ENCODE results near the gene UBTD1. TPM values are rescaled to one million over a fixed set of nuclear protein-coding genes. Genes with fewer than 3 reads are reported as not detected.
"Not testable (repeated sequence)": the region's sequence is repeated elsewhere in the genome, so short reads cannot be mapped to it uniquely, and the experiment has no call there.

Gene UBTD1
- total RNA-seq, 1 experiment from 2014 or later, result 9.3 TPM

DNA sequence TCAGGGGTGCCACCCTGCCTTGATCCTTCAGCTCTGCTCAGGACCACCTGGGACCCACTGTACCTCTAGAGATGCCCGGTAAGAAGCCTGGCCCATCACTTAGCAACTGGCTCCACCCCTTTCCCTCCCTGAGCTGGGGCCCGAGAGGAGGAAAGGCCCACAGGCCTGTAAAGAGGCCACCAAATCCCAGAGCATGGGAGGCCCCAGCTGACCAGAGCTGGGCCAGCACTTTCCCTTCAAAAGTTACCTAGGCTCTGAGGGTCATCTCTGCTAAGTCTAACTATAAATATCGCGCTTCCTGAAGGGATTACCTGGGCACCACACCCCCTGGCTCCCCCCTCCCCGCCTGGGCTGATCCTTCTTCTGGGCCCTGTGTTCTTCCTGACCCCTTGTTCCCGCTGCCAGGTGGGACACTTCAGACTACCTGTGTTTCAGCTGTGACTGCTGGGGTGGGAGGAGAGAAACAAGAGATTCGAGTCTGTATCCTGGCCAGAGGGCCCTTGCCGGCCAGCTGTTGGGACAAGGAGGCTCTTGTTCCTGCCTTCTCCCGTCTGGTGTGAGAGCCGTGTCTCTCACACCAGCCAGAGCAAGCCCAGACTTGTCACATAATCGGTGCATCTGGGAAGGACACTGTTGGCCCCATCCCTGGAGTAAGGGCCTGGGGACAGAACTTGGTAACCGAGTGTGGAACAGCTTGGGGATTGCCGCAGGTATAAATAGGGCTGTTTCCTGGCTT, 51.0 kb downstream of the UBTD1 start:
- H3K36me3 Mint-ChIP-seq (ENCODE audit: insufficient read depth, unreplicated experiment), result no peaks in the 10 kb centered on the region
- TF ChIP-seq, protein P1, sequence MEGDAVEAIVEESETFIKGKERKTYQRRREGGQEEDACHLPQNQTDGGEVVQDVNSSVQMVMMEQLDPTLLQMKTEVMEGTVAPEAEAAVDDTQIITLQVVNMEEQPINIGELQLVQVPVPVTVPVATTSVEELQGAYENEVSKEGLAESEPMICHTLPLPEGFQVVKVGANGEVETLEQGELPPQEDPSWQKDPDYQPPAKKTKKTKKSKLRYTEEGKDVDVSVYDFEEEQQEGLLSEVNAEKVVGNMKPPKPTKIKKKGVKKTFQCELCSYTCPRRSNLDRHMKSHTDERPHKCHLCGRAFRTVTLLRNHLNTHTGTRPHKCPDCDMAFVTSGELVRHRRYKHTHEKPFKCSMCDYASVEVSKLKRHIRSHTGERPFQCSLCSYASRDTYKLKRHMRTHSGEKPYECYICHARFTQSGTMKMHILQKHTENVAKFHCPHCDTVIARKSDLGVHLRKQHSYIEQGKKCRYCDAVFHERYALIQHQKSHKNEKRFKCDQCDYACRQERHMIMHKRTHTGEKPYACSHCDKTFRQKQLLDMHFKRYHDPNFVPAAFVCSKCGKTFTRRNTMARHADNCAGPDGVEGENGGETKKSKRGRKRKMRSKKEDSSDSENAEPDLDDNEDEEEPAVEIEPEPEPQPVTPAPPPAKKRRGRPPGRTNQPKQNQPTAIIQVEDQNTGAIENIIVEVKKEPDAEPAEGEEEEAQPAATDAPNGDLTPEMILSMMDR (IDR thresholded peaks at IDR 0.05; ENCODE audit: unreplicated experiment), result no peak
- BruUV-seq (replicated peaks), result no TSS peak
- H3K4me3 Mint-ChIP-seq (ENCODE audit: low read depth, unreplicated experiment), result no peak overlapping the region
- no peak for DNase-seq
- CTCF ChIA-PET, result no interaction called here
- no peaks in the 10 kb centered on the region for H3K27me3 Mint-ChIP-seq (ENCODE audit: unreplicated experiment)
- H3K9me3 Mint-ChIP-seq (ENCODE audit: low read depth, unreplicated experiment), result no peaks in the 10 kb centered on the region
- no peaks in the 10 kb centered on the region for H3K4me1 Mint-ChIP-seq (ENCODE audit: low read depth, unreplicated experiment)
- H3K27ac Mint-ChIP-seq (ENCODE audit: unreplicated experiment), result no peak overlapping the region
- intact Hi-C loops (cut with micrococcal nuclease; ENCODE audit: unreplicated experiment), result loop anchor here (5.0 kb wide), 1 partner anchor 87 kb away; no protein-coding TSS in a partner anchor

DNA sequence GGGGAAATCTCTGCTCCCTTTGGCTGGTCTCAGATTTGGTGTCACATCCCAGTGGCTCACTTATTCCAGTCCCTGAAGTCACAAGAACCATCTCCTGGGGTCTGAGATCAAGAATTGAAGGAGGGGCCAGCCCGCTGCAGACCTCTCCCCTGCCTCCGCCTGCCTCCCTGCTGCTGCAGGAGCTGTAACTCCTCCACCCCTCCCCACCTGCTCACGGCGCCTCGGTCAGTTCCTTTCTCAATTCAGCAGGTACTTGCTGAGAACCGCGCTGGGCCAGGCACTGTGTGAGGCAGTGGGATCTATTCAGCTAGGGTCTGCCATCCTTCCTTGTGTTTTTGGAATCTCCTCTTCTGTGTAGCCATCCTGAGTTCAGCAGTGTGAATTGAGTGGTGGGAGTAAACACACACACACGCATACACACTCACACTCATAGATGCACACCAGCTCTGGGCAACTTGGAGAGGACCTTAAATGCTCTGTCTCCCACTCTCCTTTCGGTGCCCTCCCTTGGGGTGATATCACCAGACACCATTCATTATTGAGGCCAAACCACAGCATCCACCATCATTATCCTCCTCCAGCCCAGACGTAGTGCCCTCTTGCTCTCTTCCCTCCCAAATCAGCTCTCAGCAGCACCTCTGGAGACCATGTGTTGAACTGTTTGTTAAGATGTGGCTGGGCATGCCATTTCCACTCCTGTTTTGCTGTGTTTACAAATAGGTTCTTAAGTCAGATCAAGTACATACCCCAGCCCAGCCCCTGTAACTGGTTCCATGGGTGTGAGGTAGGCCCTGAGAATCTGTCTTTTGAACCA, 51.8 kb downstream of the UBTD1 start:
- Mint-ChIP-seq H3K4me3 (ENCODE audit: low read depth, unreplicated experiment) (no peak overlapping the region), H3K27ac (ENCODE audit: unreplicated experiment) (no peak overlapping the region), H3K9me3 (ENCODE audit: low read depth, unreplicated experiment) (no peaks in the 10 kb centered on the region), H3K36me3 (ENCODE audit: insufficient read depth, unreplicated experiment) (no peaks in the 10 kb centered on the region), H3K4me1 (ENCODE audit: low read depth, unreplicated experiment) (no peaks in the 10 kb centered on the region), H3K27me3 (ENCODE audit: unreplicated experiment) (no peaks in the 10 kb centered on the region)
- CTCF ChIA-PET, result no interaction called here
- BruUV-seq (replicated peaks), result no TSS peak
- intact Hi-C loops (cut with micrococcal nuclease; ENCODE audit: unreplicated experiment), result loop anchor here (5.0 kb wide), 1 partner anchor 88 kb away; no protein-coding TSS in a partner anchor
- no peak for DNase-seq
- TF ChIP-seq, protein P1 (IDR thresholded peaks at IDR 0.05; ENCODE audit: unreplicated experiment), result no peak

DNA sequence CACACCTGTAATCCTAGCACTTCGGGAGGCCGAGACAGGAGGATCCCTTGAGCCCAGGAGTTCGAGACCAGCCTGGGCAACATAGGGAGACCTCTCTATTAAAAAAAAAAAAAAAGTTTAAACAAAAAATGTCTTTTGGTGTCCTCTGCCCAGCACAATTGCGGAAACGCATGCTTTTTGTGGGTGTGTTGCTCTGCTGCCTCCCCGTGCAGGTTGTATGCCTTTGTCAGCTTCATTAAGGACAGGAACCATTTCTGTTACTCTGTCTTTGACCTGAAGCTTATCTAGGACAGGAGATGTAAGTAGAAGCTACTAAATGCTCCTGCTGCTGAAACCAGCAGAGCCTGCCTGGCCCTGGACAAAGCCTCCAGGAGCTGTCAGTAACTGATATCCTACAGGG, 52.5 kb downstream of the UBTD1 start:
- CTCF ChIA-PET, result no interaction called here
- H3K36me3 Mint-ChIP-seq (ENCODE audit: insufficient read depth, unreplicated experiment), result no peaks in the 10 kb centered on the region
- TF ChIP-seq, protein P1 (IDR thresholded peaks at IDR 0.05; ENCODE audit: unreplicated experiment), result no peak
- intact Hi-C loops (cut with micrococcal nuclease; ENCODE audit: unreplicated experiment), result loop anchor here (5.0 kb wide), 1 partner anchor 89 kb away; no protein-coding TSS in a partner anchor
- no peaks in the 10 kb centered on the region for H3K27me3 Mint-ChIP-seq (ENCODE audit: unreplicated experiment)
- H3K4me1 Mint-ChIP-seq (ENCODE audit: low read depth, unreplicated experiment), result no peaks in the 10 kb centered on the region
- no peak overlapping the region for H3K27ac Mint-ChIP-seq (ENCODE audit: unreplicated experiment)
- no peak for DNase-seq
- no TSS peak for BruUV-seq (replicated peaks)
- no peak overlapping the region for H3K4me3 Mint-ChIP-seq (ENCODE audit: low read depth, unreplicated experiment)
- no peaks in the 10 kb centered on the region for H3K9me3 Mint-ChIP-seq (ENCODE audit: low read depth, unreplicated experiment)

DNA sequence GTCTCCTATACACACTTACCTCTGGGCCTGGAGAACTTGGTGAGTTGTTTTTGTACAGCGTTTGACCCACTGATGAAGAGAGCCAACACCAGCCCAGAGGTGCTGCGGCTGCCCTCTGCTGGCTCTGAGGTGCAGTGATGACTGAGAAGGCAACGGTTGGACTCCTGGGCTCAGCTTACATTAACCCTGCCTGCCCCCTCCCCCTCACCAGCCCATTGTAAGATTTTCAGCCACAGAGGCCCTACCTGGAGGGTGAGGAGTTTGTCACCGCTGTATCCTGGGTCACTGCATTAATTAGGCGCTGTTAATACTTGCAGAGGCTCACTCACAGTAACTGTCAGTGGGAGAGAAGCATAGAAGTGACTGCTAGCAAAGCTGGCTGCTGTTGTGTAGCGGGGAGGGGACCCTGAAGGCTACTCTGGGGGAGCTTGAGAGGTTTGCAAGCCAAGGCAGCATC, 54.9 kb downstream of the UBTD1 start:
- H3K27me3 Mint-ChIP-seq (ENCODE audit: unreplicated experiment), result no peaks in the 10 kb centered on the region
- H3K9me3 Mint-ChIP-seq (ENCODE audit: low read depth, unreplicated experiment), result no peaks in the 10 kb centered on the region
- intact Hi-C loops (cut with micrococcal nuclease; ENCODE audit: unreplicated experiment), result loop anchor here (5.0 kb wide), 1 partner anchor 91 kb away; no protein-coding TSS in a partner anchor
- no peak overlapping the region for H3K4me3 Mint-ChIP-seq (ENCODE audit: low read depth, unreplicated experiment)
- TF ChIP-seq, protein P1 (IDR thresholded peaks at IDR 0.05; ENCODE audit: unreplicated experiment), result peak; percentile 34
- CTCF ChIA-PET, result interaction anchor here (0.5 to 1.3 kb wide), 3 partner anchors 18 to 116 kb away, joined by 3 to 5 read pairs (median 3); partner anchors contain the start of gene ANKRD2
- no peak overlapping the region for H3K27ac Mint-ChIP-seq (ENCODE audit: unreplicated experiment)
- H3K36me3 Mint-ChIP-seq (ENCODE audit: insufficient read depth, unreplicated experiment), result no peaks in the 10 kb centered on the region
- peak; percentile 41 for DNase-seq
- H3K4me1 Mint-ChIP-seq (ENCODE audit: low read depth, unreplicated experiment), result no peaks in the 10 kb centered on the region
- no TSS peak for BruUV-seq (replicated peaks)

DNA sequence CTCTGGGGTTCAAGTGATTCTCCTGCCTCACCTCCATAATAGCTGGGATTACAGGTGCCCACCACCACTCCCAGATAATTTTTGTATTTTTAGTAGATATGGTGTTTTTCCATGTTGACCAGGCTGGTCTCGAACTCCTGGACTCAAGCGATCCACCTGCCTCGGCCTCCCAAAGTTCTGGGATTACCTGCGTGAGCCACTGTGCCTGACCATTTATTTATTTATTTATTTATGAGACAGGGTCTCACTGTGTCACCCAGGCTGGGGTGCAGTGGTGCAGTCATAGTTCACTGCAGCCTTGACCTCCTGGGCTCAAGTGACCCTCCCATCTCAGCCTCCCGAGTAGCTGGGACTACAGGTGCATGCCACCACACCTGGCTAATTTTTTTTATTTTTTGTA, 55.6 kb downstream of the UBTD1 start:
- H3K36me3 Mint-ChIP-seq (ENCODE audit: insufficient read depth, unreplicated experiment); H3K9me3 Mint-ChIP-seq (ENCODE audit: low read depth, unreplicated experiment); DNase-seq; BruUV-seq (replicated peaks); H3K4me1 Mint-ChIP-seq (ENCODE audit: low read depth, unreplicated experiment); H3K27ac Mint-ChIP-seq (ENCODE audit: unreplicated experiment); H3K4me3 Mint-ChIP-seq (ENCODE audit: low read depth, unreplicated experiment); H3K27me3 Mint-ChIP-seq (ENCODE audit: unreplicated experiment): not testable (repeated sequence)
- CTCF ChIA-PET, result interaction anchor here (0.5 to 1.3 kb wide), 3 partner anchors 18 to 117 kb away, joined by 3 to 5 read pairs (median 3); partner anchors contain the start of gene ANKRD2
- intact Hi-C loops (cut with micrococcal nuclease; ENCODE audit: unreplicated experiment), result loop anchor here (5.0 kb wide), 1 partner anchor 92 kb away; no protein-coding TSS in a partner anchor

DNA sequence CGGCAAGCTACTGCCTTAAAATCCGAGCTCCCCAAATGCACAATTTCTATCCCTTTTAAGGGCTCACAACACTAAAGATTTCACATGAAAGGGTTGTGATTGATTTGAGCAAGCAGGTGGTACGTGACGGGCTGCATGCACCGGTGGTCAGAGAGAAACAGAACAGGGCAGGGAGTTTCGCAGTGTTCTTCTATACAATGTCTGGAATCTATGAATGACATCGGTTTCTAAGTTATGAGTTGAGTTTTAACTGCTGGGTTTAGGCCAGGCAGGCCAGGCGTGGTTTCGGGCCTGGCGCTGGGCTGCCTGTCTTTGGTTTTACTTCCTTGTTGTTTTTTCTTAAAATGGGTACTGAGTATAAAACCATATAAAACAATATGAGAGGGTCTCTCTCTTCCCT, 56.8 kb downstream of the UBTD1 start:
- CTCF ChIA-PET; H3K4me3 Mint-ChIP-seq (ENCODE audit: low read depth, unreplicated experiment); intact Hi-C loops (cut with micrococcal nuclease; ENCODE audit: unreplicated experiment): not testable (repeated sequence)

More for the DNA sequence above, 56.8 kb downstream of the UBTD1 start:
- not testable (repeated sequence) for H3K27me3 Mint-ChIP-seq (ENCODE audit: unreplicated experiment); H3K9me3 Mint-ChIP-seq (ENCODE audit: low read depth, unreplicated experiment); BruUV-seq (replicated peaks); H3K4me1 Mint-ChIP-seq (ENCODE audit: low read depth, unreplicated experiment); DNase-seq; H3K36me3 Mint-ChIP-seq (ENCODE audit: insufficient read depth, unreplicated experiment); H3K27ac Mint-ChIP-seq (ENCODE audit: unreplicated experiment)
